BLaER1 treated with 17β-estradiol and CSF1 and Interleukin-3, amounts not matched to agents 10 nM and 100 nM (cell line): ENCODE results near the gene F2RL2.
A peak's percentile ranks its signal among the peaks of the same experiment; 100 is the strongest.

ENCODE experiments used
- H3K27ac ChIP-seq, 11 experiments: shearing (Covaris generic); formaldehyde crosslinking; 2 replicates each; pipeline ENCODE4 v1.8.1; 2022
- H3K27me3 ChIP-seq, 11 experiments: shearing (Covaris generic); formaldehyde crosslinking; 2 replicates each; pipeline ENCODE4 v1.8.1; 2022
- H3K36me3 ChIP-seq, 11 experiments: shearing (Covaris generic); formaldehyde crosslinking; 2 replicates each; pipeline ENCODE4 v1.8.1; 2022
- H3K4me1 ChIP-seq, 10 experiments: shearing (Covaris generic); formaldehyde crosslinking; 2 replicates each; pipeline ENCODE4 v1.8.1; 2022
- H3K4me2 ChIP-seq, 11 experiments: shearing (Covaris generic); formaldehyde crosslinking; 2 replicates each; pipeline ENCODE4 v1.8.1; 2022
- H3K4me3 ChIP-seq, 10 experiments: shearing (Covaris generic); formaldehyde crosslinking; 2 replicates each; pipeline ENCODE4 v1.8.1; 2022
- H3K9ac ChIP-seq, 11 experiments: shearing (Covaris generic); formaldehyde crosslinking; 2 replicates each; pipeline ENCODE4 v1.8.1; 2022
- H3K9me3 ChIP-seq, 11 experiments: shearing (Covaris generic); formaldehyde crosslinking; replicated peaks in 1 of 11; 2 replicates each; pipeline ENCODE4 v1.8.1; 2022
- H4K20me1 ChIP-seq, 11 experiments: shearing (Covaris generic); formaldehyde crosslinking; 2 replicates each; pipeline ENCODE4 v1.8.1; 2022
- Cebpa-rat ChIP-seq, 11 experiments: shearing (Covaris generic); IDR thresholded peaks; 2 replicates each; pipeline ENCODE4 v1.8.1; 2022

F2RL2 gene

DNA sequence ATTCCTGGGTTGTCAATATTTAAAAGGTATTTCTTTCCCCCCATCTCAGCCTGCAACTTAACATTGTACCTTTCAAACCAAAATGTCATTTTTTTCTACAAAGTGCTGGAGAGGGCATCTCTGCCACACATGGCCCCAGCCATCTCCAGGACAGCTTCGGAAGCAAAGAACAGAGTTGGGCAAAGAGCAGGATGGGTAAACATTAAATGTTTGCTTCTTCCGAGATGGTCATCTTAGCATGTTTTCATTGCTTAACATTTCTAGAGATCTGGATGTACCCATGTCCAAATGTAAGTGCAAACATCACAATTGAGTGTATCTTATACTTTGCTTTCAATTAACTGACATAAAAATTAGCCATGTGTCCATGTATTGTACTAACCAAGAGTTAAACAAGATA, 14.3 kb upstream of the F2RL2 start:
- no peak for TF ChIP-seq Cebpa-rat (IDR thresholded peaks at IDR 0.05)
- H3K9me3 ChIP-seq: no peaks in the 10 kb centered on the region
- H3K36me3 ChIP-seq: peaks cover 71 to 97% (median 89%) of the 10 kb centered on the region in 11 experiments
- peaks cover 0 to 95% (median 0%) of the 10 kb centered on the region in 11 experiments; a peak in 3 of 22 replicates for H4K20me1 ChIP-seq
- H3K4me2 ChIP-seq: peak overlapping the region in 1 of 11 experiments; percentile 45; a peak in 2 of 22 replicates
- no peak overlapping the region for H3K4me3 ChIP-seq
- H3K9ac ChIP-seq: no peak overlapping the region
- H3K27ac ChIP-seq: no peak overlapping the region
- H3K27me3 ChIP-seq: no peaks in the 10 kb centered on the region
- peaks cover 0 to 37% (median 0%) of the 10 kb centered on the region in 10 experiments; a peak in 6 of 20 replicates for H3K4me1 ChIP-seq

DNA sequence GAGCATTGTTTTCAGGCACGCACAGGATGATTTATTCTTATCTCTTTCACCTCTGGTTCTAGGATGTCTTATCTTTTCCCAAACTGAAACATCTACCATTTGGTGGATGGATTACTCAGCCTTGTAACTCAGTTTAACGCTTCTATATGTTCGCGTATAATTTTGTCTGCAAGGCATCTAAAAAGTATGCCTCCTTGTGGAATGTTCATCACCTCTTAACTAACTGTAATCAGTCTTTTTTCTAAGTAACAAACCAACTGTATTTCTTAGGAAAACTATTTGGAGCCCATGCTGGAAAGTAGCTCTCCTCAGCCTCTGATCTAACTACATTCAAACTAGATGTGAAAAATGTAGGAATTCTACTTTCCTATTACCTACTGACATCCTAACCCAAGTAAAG, 11.5 kb upstream of the F2RL2 start:
- TF ChIP-seq Cebpa-rat (IDR thresholded peaks at IDR 0.05): no peak
- Histone ChIP-seq H3K9ac (no peak overlapping the region), H3K9me3 (no peaks in the 10 kb centered on the region), H4K20me1 (peaks cover 0 to 97% (median 0%) of the 10 kb centered on the region in 11 experiments; a peak in 2 of 22 replicates), H3K4me2 (no peak overlapping the region), H3K27me3 (no peaks in the 10 kb centered on the region), H3K27ac (no peak overlapping the region), H3K36me3 (peaks cover 61 to 99% (median 91%) of the 10 kb centered on the region in 11 experiments), H3K4me3 (no peak overlapping the region), H3K4me1 (peaks cover 0 to 29% (median 0%) of the 10 kb centered on the region in 10 experiments; a peak in 6 of 20 replicates)

DNA sequence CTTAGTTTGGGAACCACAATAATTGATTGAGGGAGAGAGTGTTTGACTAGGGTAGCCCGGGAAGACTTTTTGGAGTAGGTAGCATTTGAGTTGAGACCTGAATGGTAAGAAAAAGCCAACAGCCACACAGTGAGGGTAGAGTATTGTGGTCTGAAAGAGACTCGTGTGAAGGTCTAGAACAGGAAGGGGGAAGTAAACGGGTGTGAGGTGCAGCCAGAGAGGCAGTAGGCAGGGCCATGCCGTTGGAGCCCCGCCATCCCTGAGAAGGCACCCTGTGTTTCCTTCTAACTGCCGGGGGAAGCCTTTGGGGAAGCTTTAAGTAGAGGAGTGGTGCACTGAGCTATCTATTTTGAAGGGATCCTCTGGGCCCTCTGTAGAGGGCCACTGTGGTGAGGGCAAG, 3.5 kb upstream of the F2RL2 start:
- Histone ChIP-seq H3K4me1 (peaks cover 13 to 31% (median 19%) of the 10 kb centered on the region in 10 experiments; a peak in 18 of 20 replicates), H4K20me1 (peaks cover 0 to 99% (median 0%) of the 10 kb centered on the region in 11 experiments; a peak in 3 of 22 replicates), H3K4me2 (no peak overlapping the region), H3K36me3 (peaks cover 41 to 94% (median 69%) of the 10 kb centered on the region in 11 experiments), H3K27ac (no peak overlapping the region), H3K4me3 (no peak overlapping the region), H3K27me3 (no peaks in the 10 kb centered on the region), H3K9ac (no peak overlapping the region), H3K9me3 (no peaks in the 10 kb centered on the region)
- TF ChIP-seq Cebpa-rat (IDR thresholded peaks at IDR 0.05): no peak

- H4K20me1 ChIP-seq: peaks cover 0 to 99% (median 0%) of the 10 kb centered on the region in 11 experiments; a peak in 4 of 22 replicates
- no peak overlapping the region for H3K4me3 ChIP-seq
- no peak for TF ChIP-seq Cebpa-rat (IDR thresholded peaks at IDR 0.05)
- peaks cover 32 to 94% (median 64%) of the 10 kb centered on the region in 11 experiments for H3K36me3 ChIP-seq
- peak overlapping the region in 3 of 11 experiments; percentile 0 to 15 (median 3); a peak in 3 of 22 replicates for H3K4me2 ChIP-seq
- H3K9me3 ChIP-seq: no peaks in the 10 kb centered on the region
- H3K27ac ChIP-seq: no peak overlapping the region; a peak in 1 of 22 replicates
- H3K9ac ChIP-seq: no peak overlapping the region
- H3K27me3 ChIP-seq: no peaks in the 10 kb centered on the region
- H3K4me1 ChIP-seq: peaks cover 13 to 32% (median 21%) of the 10 kb centered on the region in 10 experiments; a peak in 18 of 20 replicates
Observed at GRCh38 chr5:76625087-76625815, 2.0 kb upstream of the F2RL2 start.

DNA sequence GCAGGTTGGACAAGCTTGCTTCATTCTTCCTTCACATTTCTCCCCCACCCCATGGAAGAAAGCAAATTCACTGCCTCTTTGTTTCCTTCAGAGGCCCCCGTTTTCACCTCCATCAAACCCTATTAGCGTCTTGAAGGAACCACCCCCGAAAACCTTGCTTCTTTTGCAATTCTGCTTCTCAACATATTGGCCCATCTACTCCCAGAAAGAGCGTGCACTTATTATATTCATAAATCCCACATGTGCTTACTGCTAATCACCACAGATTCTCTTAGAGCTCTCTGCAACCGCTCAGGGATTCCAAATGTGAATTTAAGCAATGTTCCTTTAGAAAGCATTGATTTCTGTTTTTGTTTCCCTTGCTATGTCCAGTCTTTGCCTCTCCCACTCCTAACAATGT, 1.1 kb downstream of the F2RL2 start:
- H3K4me1 ChIP-seq: peaks cover 13 to 32% (median 21%) of the 10 kb centered on the region in 10 experiments; a peak in 18 of 20 replicates
- H3K9me3 ChIP-seq: no peaks in the 10 kb centered on the region
- no peaks in the 10 kb centered on the region for H3K27me3 ChIP-seq
- no peak overlapping the region for H3K27ac ChIP-seq
- TF ChIP-seq Cebpa-rat (IDR thresholded peaks at IDR 0.05): no peak
- peaks cover 0 to 92% (median 0%) of the 10 kb centered on the region in 11 experiments; a peak in 4 of 22 replicates for H4K20me1 ChIP-seq
- peak overlapping the region in 5 of 11 experiments; percentile 2 to 40 (median 30); a peak in 2 of 22 replicates for H3K4me2 ChIP-seq
- H3K36me3 ChIP-seq: peaks cover 27 to 94% (median 61%) of the 10 kb centered on the region in 11 experiments
- H3K4me3 ChIP-seq: no peak overlapping the region
- H3K9ac ChIP-seq: no peak overlapping the region

DNA sequence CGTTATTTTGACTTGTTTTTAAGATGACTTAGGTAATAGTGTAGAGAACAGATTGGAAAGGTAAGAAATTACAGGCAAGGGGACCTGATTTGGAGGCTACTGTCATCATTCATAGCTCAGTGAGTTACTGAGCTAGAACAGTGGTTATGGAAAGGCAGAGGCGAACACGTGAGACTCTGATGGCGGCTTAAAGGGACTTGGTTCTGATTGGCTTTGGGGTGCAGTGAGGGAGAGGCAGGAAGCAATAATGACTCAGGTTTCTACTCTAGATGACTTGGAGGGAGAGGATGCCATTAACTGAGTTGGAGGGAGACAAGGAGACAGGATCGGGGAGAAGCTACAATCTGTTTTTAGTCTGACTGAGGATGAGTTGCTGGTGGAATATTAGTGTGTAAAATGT, 3.0 kb downstream of the F2RL2 start:
- Histone ChIP-seq H3K36me3 (peaks cover 32 to 94% (median 61%) of the 10 kb centered on the region in 11 experiments), H3K9me3 (no peaks in the 10 kb centered on the region), H3K9ac (no peak overlapping the region), H4K20me1 (peaks cover 0 to 90% (median 0%) of the 10 kb centered on the region in 11 experiments; a peak in 4 of 22 replicates), H3K4me2 (no peak overlapping the region), H3K27me3 (no peaks in the 10 kb centered on the region), H3K4me1 (peaks cover 13 to 27% (median 18%) of the 10 kb centered on the region in 10 experiments; a peak in 18 of 20 replicates), H3K4me3 (no peak overlapping the region), H3K27ac (no peak overlapping the region)
- TF ChIP-seq Cebpa-rat (IDR thresholded peaks at IDR 0.05): no peak

DNA sequence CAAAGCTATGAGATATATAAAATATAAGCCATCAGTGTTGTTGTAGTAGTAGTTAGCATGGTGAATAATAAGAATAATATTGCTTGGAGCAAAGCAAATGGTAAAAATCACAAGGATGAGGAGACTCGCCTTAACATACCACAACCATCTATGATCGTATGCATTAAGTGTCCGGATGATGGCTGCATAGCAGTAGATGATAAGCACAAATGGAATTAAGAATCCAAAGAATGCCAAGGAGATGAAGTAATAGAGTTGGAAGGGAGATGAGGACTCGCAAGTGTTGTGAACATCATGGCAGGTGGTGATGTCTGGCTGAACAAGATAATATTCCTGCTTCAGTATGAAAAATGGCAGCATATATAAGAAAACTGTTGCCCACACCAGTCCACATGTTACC, 5.5 kb downstream of the F2RL2 start:
- Histone ChIP-seq H3K4me1 (peaks cover 6 to 14% (median 9%) of the 10 kb centered on the region in 10 experiments; a peak in 13 of 20 replicates), H3K27me3 (no peaks in the 10 kb centered on the region), H3K4me3 (no peak overlapping the region), H3K9me3 (no peaks in the 10 kb centered on the region), H3K27ac (no peak overlapping the region), H3K9ac (no peak overlapping the region), H3K4me2 (no peak overlapping the region), H3K36me3 (peaks cover 56 to 100% (median 80%) of the 10 kb centered on the region in 11 experiments), H4K20me1 (peaks cover 0 to 91% (median 0%) of the 10 kb centered on the region in 11 experiments; a peak in 3 of 22 replicates)
- no peak for TF ChIP-seq Cebpa-rat (IDR thresholded peaks at IDR 0.05)

DNA sequence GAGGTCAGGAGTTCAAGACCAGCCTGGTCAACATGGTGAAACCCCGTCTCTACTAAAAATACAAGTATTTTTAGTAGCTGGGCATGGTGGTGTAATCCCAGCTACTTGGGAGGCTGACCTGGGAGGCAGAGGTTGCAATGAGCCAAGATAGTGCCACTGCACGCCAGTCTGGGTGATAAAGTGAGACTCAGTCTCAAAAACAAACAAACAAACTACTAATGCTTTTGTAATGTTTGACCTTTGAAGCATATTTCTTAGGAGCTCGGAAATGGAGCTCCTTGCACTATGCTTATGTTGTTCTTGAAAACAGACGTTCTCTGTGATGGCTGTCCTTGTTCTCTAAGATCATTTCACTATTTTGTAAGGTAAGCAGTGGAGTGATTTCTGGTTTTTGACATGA, 6.0 kb downstream of the F2RL2 start:
- H3K4me1 ChIP-seq: peaks cover 2 to 9% (median 4%) of the 10 kb centered on the region in 10 experiments; a peak in 8 of 20 replicates
- H3K9ac ChIP-seq: no peak overlapping the region
- H3K4me2 ChIP-seq: no peak overlapping the region

GRCh38 chr5:76616206-76616605, 7.0 kb downstream of the F2RL2 start:
- Histone ChIP-seq H3K4me3 (no peak overlapping the region), H3K27me3 (no peaks in the 10 kb centered on the region), H3K4me1 (no peaks in the 10 kb centered on the region; a peak in 1 of 20 replicates), H3K4me2 (no peak overlapping the region), H3K27ac (no peak overlapping the region), H3K36me3 (peaks cover 71 to 100% (median 89%) of the 10 kb centered on the region in 11 experiments), H3K9ac (no peak overlapping the region), H4K20me1 (peaks cover 0 to 89% (median 0%) of the 10 kb centered on the region in 11 experiments; a peak in 2 of 22 replicates), H3K9me3 (no peaks in the 10 kb centered on the region)
- no peak for TF ChIP-seq Cebpa-rat (IDR thresholded peaks at IDR 0.05)

More for the DNA sequence above, 6.0 kb downstream of the F2RL2 start:
- no peaks in the 10 kb centered on the region for H3K9me3 ChIP-seq
- no peaks in the 10 kb centered on the region for H3K27me3 ChIP-seq
- H4K20me1 ChIP-seq: peaks cover 0 to 91% (median 0%) of the 10 kb centered on the region in 11 experiments; a peak in 3 of 22 replicates
- H3K4me3 ChIP-seq: no peak overlapping the region
- no peak for TF ChIP-seq Cebpa-rat (IDR thresholded peaks at IDR 0.05)
- no peak overlapping the region for H3K27ac ChIP-seq
- H3K36me3 ChIP-seq: peaks cover 60 to 100% (median 84%) of the 10 kb centered on the region in 11 experiments
